Activated CD4-positive, alpha-beta T cell treated with anti-CD3 and anti-CD28 coated beads, Interleukin-2, amount 10 ng/mL, durations not matched to agents 7 days and 5 days (primary cell): ENCODE data around the gene ANAPC1. TPM values are rescaled to one million over a fixed set of nuclear protein-coding genes. Genes with fewer than 3 reads are reported as not detected.
A peak's percentile ranks its signal among the peaks of the same experiment; 100 is the strongest.
"Not testable (repeated sequence)": the region's sequence is repeated elsewhere in the genome, so short reads cannot be mapped to it uniquely, and the experiment has no call there.

ENCODE experiments used
- CTCF ChIA-PET: fragments of 350-600 bp; sonication (Branson Sonifier 250); formaldehyde crosslinking; loops from one replicate; lab custom pipeline; 2021; ENCODE audit warnings: antibody characterized with exemption; lab: Charles Lee
- POLR2A ChIA-PET: fragments of 350-600 bp; sonication (Branson Sonifier 250); formaldehyde crosslinking; loops from one replicate; lab custom pipeline; 2021; ENCODE audit warnings: antibody characterized with exemption; lab: Charles Lee
- DNase-seq: peaks from one replicate; pipeline ENCODE4 v3.0.0-alpha.2; 2020
- H3K27ac Mint-ChIP-seq: one replicate; pipeline ENCODE4 v1.8.0; 2021; ENCODE audit warnings: mild to moderate bottlenecking, moderate library complexity, mixed read lengths
- H3K27me3 Mint-ChIP-seq: one replicate; pipeline ENCODE4 v1.8.0; 2021; ENCODE audit warnings: mixed read lengths
- H3K36me3 Mint-ChIP-seq: one replicate; pipeline ENCODE4 v1.8.0; 2021; ENCODE audit warnings: low read depth, mixed read lengths
- H3K4me1 Mint-ChIP-seq: one replicate; pipeline ENCODE4 v1.8.0; 2021; ENCODE audit warnings: mixed read lengths
- H3K4me3 Mint-ChIP-seq: one replicate; pipeline ENCODE4 v1.8.0; 2021; ENCODE audit warnings: mild to moderate bottlenecking, moderate library complexity, mixed read lengths
- H3K9me3 Mint-ChIP-seq: one replicate; pipeline ENCODE4 v1.8.0; 2021; ENCODE audit warnings: mixed read lengths
- total RNA-seq, 2 experiments: library from RNA; stranded (reverse); gene quantifications; one replicate each; pipeline ENCODE4 v1.2.3, GENCODE V29; 2021

Gene ANAPC1
- total RNA-seq, 2 experiments from 2014 or later = 55.1 to 62.9 TPM

- not testable (repeated sequence) for H3K36me3 Mint-ChIP-seq, H3K27ac Mint-ChIP-seq, DNase-seq, H3K4me1 Mint-ChIP-seq, H3K27me3 Mint-ChIP-seq, H3K4me3 Mint-ChIP-seq, H3K9me3 Mint-ChIP-seq
- POLR2A ChIA-PET = interaction anchor here (0.7 kb wide), 1 partner anchor 956 kb away, joined by 6 read pairs; no protein-coding TSS in a partner anchor
- CTCF ChIA-PET = interaction anchor here (0.9 kb wide), 1 partner anchor 11 kb away, joined by 3 read pairs; no protein-coding TSS in a partner anchor
Measured at GRCh38 chr2:111911295-111911977, 27.4 kb upstream of the ANAPC1 start.

GRCh38 chr2:111910609-111911277 is 26.8 kb upstream of the ANAPC1 start:
- no peaks in the 10 kb centered on the region for H3K36me3 Mint-ChIP-seq

GRCh38 chr2:111909997-111910396 is 26.0 kb upstream of the ANAPC1 start:
- CTCF ChIA-PET = interaction anchor here (0.9 to 1.3 kb wide), 2 partner anchors 10 to 23 kb away, joined by 3 to 4 read pairs; no protein-coding TSS in a partner anchor
- peaks cover 15% of the 10 kb centered on the region for H3K4me1 Mint-ChIP-seq
- H3K9me3 Mint-ChIP-seq, DNase-seq, H3K27ac Mint-ChIP-seq, H3K36me3 Mint-ChIP-seq, H3K4me3 Mint-ChIP-seq, POLR2A ChIA-PET, H3K27me3 Mint-ChIP-seq: not testable (repeated sequence)

More at GRCh38 chr2:111910609-111911277, 26.8 kb upstream of the ANAPC1 start:
- Mint-ChIP-seq H3K4me3 (no peak overlapping the region), H3K27me3 (no peaks in the 10 kb centered on the region), H3K4me1 (peaks cover 14% of the 10 kb centered on the region), H3K27ac (no peak overlapping the region), H3K9me3 (no peaks in the 10 kb centered on the region)
- no peak for DNase-seq
- POLR2A ChIA-PET = interaction anchor here (0.7 kb wide), 1 partner anchor 956 kb away, joined by 6 read pairs; no protein-coding TSS in a partner anchor
- CTCF ChIA-PET = interaction anchor here (0.9 kb wide), 1 partner anchor 11 kb away, joined by 3 read pairs; no protein-coding TSS in a partner anchor

DNA sequence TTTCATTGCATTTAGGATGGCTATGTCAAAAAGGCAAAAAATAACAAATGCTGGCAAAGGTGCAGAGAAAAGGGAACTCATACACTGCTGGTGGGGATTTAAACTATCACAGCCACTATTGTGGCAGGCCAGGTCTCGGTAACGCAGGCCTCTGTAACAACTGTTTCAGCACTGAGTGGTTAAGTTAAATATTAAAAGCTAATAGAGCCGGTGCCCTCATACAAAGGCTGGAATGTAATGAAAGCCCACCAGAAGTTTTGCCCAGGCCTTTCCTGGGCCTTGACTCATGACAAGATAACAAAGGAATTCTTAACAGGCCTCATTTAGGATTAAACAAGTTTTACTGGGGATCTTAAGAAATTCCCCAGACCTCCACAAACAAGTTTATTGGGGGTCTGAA is 25.1 kb upstream of the ANAPC1 start:
- Mint-ChIP-seq H3K4me1 (peaks cover 15% of the 10 kb centered on the region), H3K27me3 (no peaks in the 10 kb centered on the region), H3K36me3 (no peaks in the 10 kb centered on the region), H3K9me3 (no peaks in the 10 kb centered on the region), H3K27ac (no peak overlapping the region), H3K4me3 (no peak overlapping the region)
- no peak for DNase-seq
- ChIA-PET POLR2A (no interaction called here), CTCF (interaction anchor here (1.3 kb wide), 1 partner anchor 22 kb away, joined by 3 read pairs; no protein-coding TSS in a partner anchor)

GRCh38 chr2:111908578-111908977 is 24.6 kb upstream of the ANAPC1 start:
- H3K36me3 Mint-ChIP-seq = no peaks in the 10 kb centered on the region
- peaks cover under 1% of the 10 kb centered on the region for H3K27me3 Mint-ChIP-seq
- no peaks in the 10 kb centered on the region for H3K9me3 Mint-ChIP-seq
- peaks cover 15% of the 10 kb centered on the region for H3K4me1 Mint-ChIP-seq
- no peak overlapping the region for H3K27ac Mint-ChIP-seq
- POLR2A ChIA-PET = no interaction called here
- no peak overlapping the region for H3K4me3 Mint-ChIP-seq
- DNase-seq = no peak
- CTCF ChIA-PET = interaction anchor here (1.1 to 1.3 kb wide), 2 partner anchors 17 to 21 kb away, joined by 3 read pairs; no protein-coding TSS in a partner anchor

- Mint-ChIP-seq H3K4me3 (no peak overlapping the region), H3K36me3 (no peaks in the 10 kb centered on the region), H3K9me3 (no peaks in the 10 kb centered on the region), H3K4me1 (peaks cover 15% of the 10 kb centered on the region), H3K27ac (peak overlapping the region; percentile 60), H3K27me3 (peaks cover 11% of the 10 kb centered on the region)
- CTCF ChIA-PET = no interaction called here
- DNase-seq = no peak
- POLR2A ChIA-PET = no interaction called here
Measured at GRCh38 chr2:111905990-111906735, 22.2 kb upstream of the ANAPC1 start.

DNA sequence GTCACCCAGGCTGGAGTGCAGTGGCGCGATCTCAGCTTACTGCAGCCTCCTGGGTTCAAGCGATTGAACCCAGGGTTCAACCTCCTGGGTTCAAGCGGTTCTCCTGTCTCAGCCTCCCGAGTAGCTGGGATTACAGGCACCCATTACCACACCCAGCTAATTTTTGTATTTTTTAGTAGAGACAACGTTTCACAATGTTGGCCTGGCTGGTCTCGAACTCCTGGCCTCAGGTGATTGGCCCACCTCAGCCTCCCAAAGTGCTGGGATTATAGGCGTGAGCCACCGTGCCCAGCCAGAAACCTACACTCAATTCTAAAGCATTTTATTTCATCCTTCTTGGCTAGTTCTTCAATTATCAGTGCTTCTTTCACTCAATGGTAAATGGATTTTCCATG is 21.5 kb upstream of the ANAPC1 start:
- Mint-ChIP-seq H3K27me3 (peaks cover 17% of the 10 kb centered on the region), H3K4me1 (peaks cover 17% of the 10 kb centered on the region)
- POLR2A ChIA-PET, H3K27ac Mint-ChIP-seq, H3K4me3 Mint-ChIP-seq, CTCF ChIA-PET, H3K36me3 Mint-ChIP-seq, H3K9me3 Mint-ChIP-seq, DNase-seq: not testable (repeated sequence)

- H3K9me3 Mint-ChIP-seq = no peaks in the 10 kb centered on the region
- peaks cover 23% of the 10 kb centered on the region for H3K27me3 Mint-ChIP-seq
- no peak for DNase-seq
- no peak overlapping the region for H3K4me3 Mint-ChIP-seq
- H3K36me3 Mint-ChIP-seq = no peaks in the 10 kb centered on the region
- CTCF ChIA-PET = interaction anchor here (0.6 kb wide), 2 partner anchors 21 to 23 kb away, joined by 3 to 5 read pairs; no protein-coding TSS in a partner anchor
- POLR2A ChIA-PET = no interaction called here
- H3K27ac Mint-ChIP-seq = no peak overlapping the region
- peaks cover 18% of the 10 kb centered on the region for H3K4me1 Mint-ChIP-seq
Measured at GRCh38 chr2:111904726-111905474, 20.9 kb upstream of the ANAPC1 start.

DNA sequence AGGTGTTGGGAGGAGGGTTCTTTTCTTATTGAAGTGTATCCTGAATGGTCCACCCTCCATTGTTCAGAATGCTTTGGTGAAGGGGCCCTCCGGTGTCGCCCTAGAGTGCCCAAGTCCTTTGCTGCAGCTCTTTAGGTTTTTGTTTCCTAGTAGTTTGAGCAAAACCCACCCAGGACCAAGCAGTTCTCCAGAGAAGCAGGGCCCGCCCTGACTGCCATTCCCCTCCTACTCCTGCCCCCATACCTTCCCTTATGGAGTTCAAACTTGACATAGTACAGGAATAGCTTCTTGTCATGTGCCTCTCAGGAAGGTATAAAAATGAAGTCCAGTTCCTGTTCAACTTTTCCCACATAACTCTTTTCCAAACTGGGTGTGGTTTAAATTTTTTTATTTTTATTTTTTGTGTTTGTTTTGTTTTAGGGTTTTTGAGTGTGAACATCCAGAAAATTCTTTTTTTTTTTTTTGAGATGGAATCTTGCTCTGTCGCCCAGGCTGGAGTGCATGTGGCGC is 20.0 kb upstream of the ANAPC1 start:
- DNase-seq = no peak
- peaks cover 32% of the 10 kb centered on the region for H3K27me3 Mint-ChIP-seq
- no peak overlapping the region for H3K4me3 Mint-ChIP-seq
- no peaks in the 10 kb centered on the region for H3K36me3 Mint-ChIP-seq
- H3K9me3 Mint-ChIP-seq = no peaks in the 10 kb centered on the region
- ChIA-PET POLR2A (no interaction called here), CTCF (interaction anchor here (0.6 to 0.7 kb wide), 2 partner anchors 24 to 1148 kb away, joined by 3 to 5 read pairs; no protein-coding TSS in a partner anchor)
- H3K27ac Mint-ChIP-seq = no peak overlapping the region
- peaks cover 21% of the 10 kb centered on the region for H3K4me1 Mint-ChIP-seq

DNA sequence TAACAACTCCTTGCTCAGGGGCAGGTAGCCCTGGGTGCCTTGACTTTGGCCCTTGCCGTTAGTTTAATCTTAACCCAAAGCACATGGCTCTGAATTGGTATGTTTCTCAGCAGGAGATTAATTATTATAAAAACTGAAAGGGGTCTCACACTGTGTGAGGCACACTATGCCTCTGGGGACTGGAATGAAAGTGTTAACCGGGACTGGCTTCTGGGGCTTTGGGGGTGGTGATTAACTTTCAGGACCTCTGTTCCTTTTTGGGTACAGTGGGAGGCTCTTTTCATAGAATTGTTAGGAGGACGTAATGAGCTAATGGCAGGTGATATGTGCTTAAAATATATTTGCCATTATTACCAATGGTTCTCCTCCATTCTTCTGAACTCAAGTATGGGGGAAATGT is 19.5 kb upstream of the ANAPC1 start:
- peaks cover 33% of the 10 kb centered on the region for H3K27me3 Mint-ChIP-seq
- peaks cover 21% of the 10 kb centered on the region for H3K4me1 Mint-ChIP-seq
- H3K4me3 Mint-ChIP-seq = no peak overlapping the region
- no peak for DNase-seq
- no peaks in the 10 kb centered on the region for H3K36me3 Mint-ChIP-seq
- no peaks in the 10 kb centered on the region for H3K9me3 Mint-ChIP-seq
- ChIA-PET CTCF (interaction anchor here (0.7 kb wide), 1 partner anchor 1148 kb away, joined by 3 read pairs; no protein-coding TSS in a partner anchor), POLR2A (no interaction called here)
- H3K27ac Mint-ChIP-seq = no peak overlapping the region

- peaks cover 39% of the 10 kb centered on the region for H3K27me3 Mint-ChIP-seq
- no peaks in the 10 kb centered on the region for H3K36me3 Mint-ChIP-seq
- no peak overlapping the region for H3K4me3 Mint-ChIP-seq
- peaks cover 14% of the 10 kb centered on the region for H3K4me1 Mint-ChIP-seq
- ChIA-PET POLR2A (no interaction called here), CTCF (interaction anchor here (0.9 to 1.4 kb wide), 3 partner anchors 9 to 151 kb away, joined by 3 to 4 read pairs (median 3); no protein-coding TSS in a partner anchor)
- H3K9me3 Mint-ChIP-seq = no peaks in the 10 kb centered on the region
- H3K27ac Mint-ChIP-seq = no peak overlapping the region
- no peak for DNase-seq
Measured at GRCh38 chr2:111900859-111901258, 16.9 kb upstream of the ANAPC1 start.
